ENCODE data around the gene IRS1.
A peak's percentile ranks its signal among the peaks of the same experiment; 100 is the strongest.
"Not testable (repeated sequence)": the region's sequence is repeated elsewhere in the genome, so short reads cannot be mapped to it uniquely, and the experiment has no call there.

The IRS1 gene, protein sequence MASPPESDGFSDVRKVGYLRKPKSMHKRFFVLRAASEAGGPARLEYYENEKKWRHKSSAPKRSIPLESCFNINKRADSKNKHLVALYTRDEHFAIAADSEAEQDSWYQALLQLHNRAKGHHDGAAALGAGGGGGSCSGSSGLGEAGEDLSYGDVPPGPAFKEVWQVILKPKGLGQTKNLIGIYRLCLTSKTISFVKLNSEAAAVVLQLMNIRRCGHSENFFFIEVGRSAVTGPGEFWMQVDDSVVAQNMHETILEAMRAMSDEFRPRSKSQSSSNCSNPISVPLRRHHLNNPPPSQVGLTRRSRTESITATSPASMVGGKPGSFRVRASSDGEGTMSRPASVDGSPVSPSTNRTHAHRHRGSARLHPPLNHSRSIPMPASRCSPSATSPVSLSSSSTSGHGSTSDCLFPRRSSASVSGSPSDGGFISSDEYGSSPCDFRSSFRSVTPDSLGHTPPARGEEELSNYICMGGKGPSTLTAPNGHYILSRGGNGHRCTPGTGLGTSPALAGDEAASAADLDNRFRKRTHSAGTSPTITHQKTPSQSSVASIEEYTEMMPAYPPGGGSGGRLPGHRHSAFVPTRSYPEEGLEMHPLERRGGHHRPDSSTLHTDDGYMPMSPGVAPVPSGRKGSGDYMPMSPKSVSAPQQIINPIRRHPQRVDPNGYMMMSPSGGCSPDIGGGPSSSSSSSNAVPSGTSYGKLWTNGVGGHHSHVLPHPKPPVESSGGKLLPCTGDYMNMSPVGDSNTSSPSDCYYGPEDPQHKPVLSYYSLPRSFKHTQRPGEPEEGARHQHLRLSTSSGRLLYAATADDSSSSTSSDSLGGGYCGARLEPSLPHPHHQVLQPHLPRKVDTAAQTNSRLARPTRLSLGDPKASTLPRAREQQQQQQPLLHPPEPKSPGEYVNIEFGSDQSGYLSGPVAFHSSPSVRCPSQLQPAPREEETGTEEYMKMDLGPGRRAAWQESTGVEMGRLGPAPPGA (N-terminal part only)

GRCh38 chr2:226799211-226799975 is at the start of gene IRS1:
Gene IRS1 (minus strand): TSS chr2:226799820. CDS start chr2:226798738, 1,082 bp downstream.
- Histone ChIP-seq H3K9me3 (ENCODE audit: low read length) (no peaks in the 10 kb centered on the region), H3K27ac (ENCODE audit: low read depth, low read length) (peak within 1 kb of the TSS; percentile 92), H3K36me3 (ENCODE audit: insufficient read depth, low read length) (peaks cover 10% of the 10 kb centered on the region), H3K9ac (ENCODE audit: low read length) (peak within 1 kb of the TSS; percentile 94), H3K27me3 (ENCODE audit: control insufficient read depth in 1 of 2, insufficient read depth in 2 of 2, low read length in 2 of 2) (no peaks in the 10 kb centered on the region), H3K4me1 (ENCODE audit: insufficient read depth, low read length) (peaks cover 31% of the 10 kb centered on the region), H3K4me3 (ENCODE audit: low read depth in 1 of 2, low read length in 2 of 2) (peak within 1 kb of the TSS; percentile 83 to 96)

DNA sequence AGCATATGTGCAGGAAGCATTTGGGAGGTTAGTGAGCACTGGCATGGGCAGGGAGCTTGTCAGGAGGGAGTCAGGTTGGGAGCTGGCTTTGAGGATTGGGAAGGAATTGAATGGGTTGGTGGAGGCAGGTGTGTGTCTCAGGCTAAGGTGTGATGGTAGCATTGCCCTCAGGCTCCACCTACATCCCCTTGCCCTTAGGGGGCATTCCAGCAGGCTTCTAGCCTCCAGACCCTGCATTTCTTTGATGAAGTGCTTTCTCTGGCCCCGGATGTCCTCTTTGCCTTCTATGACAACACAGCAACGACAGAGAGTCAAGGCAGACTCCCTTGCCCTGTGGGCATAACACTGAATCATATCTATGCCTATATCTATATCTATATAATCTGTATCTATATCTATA is 49.7 kb upstream of the IRS1 start:
- Histone ChIP-seq H3K4me1 (ENCODE audit: insufficient read depth, low read length) (peaks cover 6% of the 10 kb centered on the region), H3K27ac (ENCODE audit: low read depth, low read length) (no peak overlapping the region), H3K36me3 (ENCODE audit: insufficient read depth, low read length) (no peaks in the 10 kb centered on the region), H3K9me3 (ENCODE audit: low read length) (no peaks in the 10 kb centered on the region), H3K27me3 (ENCODE audit: control insufficient read depth in 1 of 2, insufficient read depth in 2 of 2, low read length in 2 of 2) (no peaks in the 10 kb centered on the region), H3K4me3 (ENCODE audit: low read depth in 1 of 2, low read length in 2 of 2) (no peak overlapping the region), H3K9ac (ENCODE audit: low read length) (no peak overlapping the region)

DNA sequence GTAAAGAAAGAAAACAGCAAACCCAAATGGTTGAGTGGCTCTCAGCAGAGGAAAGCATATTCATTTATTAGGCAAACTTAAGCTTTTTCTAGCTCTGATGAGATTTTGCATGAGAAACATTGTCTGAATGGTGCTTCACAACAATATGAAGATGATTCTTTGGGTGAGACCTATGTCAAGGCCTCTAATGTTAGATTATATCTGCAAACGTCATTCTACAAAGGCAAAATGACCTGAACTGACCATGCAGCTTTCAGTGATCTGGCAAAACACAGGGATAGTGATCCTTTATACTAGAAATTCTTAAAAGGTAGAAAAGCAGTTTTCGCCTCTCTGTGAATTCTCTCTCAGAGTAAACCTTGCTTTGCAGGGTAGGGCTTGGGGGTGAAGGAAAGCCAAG is 47.9 kb upstream of the IRS1 start:
- H3K9ac ChIP-seq (ENCODE audit: low read length): no peak overlapping the region
- H3K27me3 ChIP-seq (ENCODE audit: control insufficient read depth in 1 of 2, insufficient read depth in 2 of 2, low read length in 2 of 2): no peaks in the 10 kb centered on the region
- H3K4me3 ChIP-seq (ENCODE audit: low read depth in 1 of 2, low read length in 2 of 2): no peak overlapping the region
- H3K4me1 ChIP-seq (ENCODE audit: insufficient read depth, low read length): peaks cover 6% of the 10 kb centered on the region
- no peak overlapping the region for H3K27ac ChIP-seq (ENCODE audit: low read depth, low read length)
- H3K9me3 ChIP-seq (ENCODE audit: low read length): no peaks in the 10 kb centered on the region
- H3K36me3 ChIP-seq (ENCODE audit: insufficient read depth, low read length): no peaks in the 10 kb centered on the region

- Histone ChIP-seq H3K36me3 (ENCODE audit: insufficient read depth, low read length) (no peaks in the 10 kb centered on the region), H3K9me3 (ENCODE audit: low read length) (no peaks in the 10 kb centered on the region), H3K27ac (ENCODE audit: low read depth, low read length) (no peak overlapping the region), H3K27me3 (ENCODE audit: control insufficient read depth in 1 of 2, insufficient read depth in 2 of 2, low read length in 2 of 2) (no peaks in the 10 kb centered on the region), H3K4me3 (ENCODE audit: low read depth in 1 of 2, low read length in 2 of 2) (no peak overlapping the region), H3K9ac (ENCODE audit: low read length) (no peak overlapping the region), H3K4me1 (ENCODE audit: insufficient read depth, low read length) (peaks cover 6% of the 10 kb centered on the region)
Observed at GRCh38 chr2:226847090-226847489, 47.5 kb upstream of the IRS1 start.

- no peaks in the 10 kb centered on the region for H3K27me3 ChIP-seq (ENCODE audit: control insufficient read depth in 1 of 2, insufficient read depth in 2 of 2, low read length in 2 of 2)
- no peaks in the 10 kb centered on the region for H3K9me3 ChIP-seq (ENCODE audit: low read length)
- no peaks in the 10 kb centered on the region for H3K36me3 ChIP-seq (ENCODE audit: insufficient read depth, low read length)
- peaks cover 6% of the 10 kb centered on the region for H3K4me1 ChIP-seq (ENCODE audit: insufficient read depth, low read length)
- H3K27ac ChIP-seq (ENCODE audit: low read depth, low read length): no peak overlapping the region
- H3K9ac ChIP-seq (ENCODE audit: low read length): no peak overlapping the region
- H3K4me3 ChIP-seq (ENCODE audit: low read depth in 1 of 2, low read length in 2 of 2): no peak overlapping the region
Observed at GRCh38 chr2:226845386-226846116, 45.9 kb upstream of the IRS1 start.

- not testable (repeated sequence) for H3K9me3 ChIP-seq (ENCODE audit: low read length); H3K4me1 ChIP-seq (ENCODE audit: insufficient read depth, low read length); H3K9ac ChIP-seq (ENCODE audit: low read length); H3K27me3 ChIP-seq (ENCODE audit: control insufficient read depth in 1 of 2, insufficient read depth in 2 of 2, low read length in 2 of 2); H3K27ac ChIP-seq (ENCODE audit: low read depth, low read length); H3K36me3 ChIP-seq (ENCODE audit: insufficient read depth, low read length); H3K4me3 ChIP-seq (ENCODE audit: low read depth in 1 of 2, low read length in 2 of 2)
Observed at GRCh38 chr2:226843001-226843400, 43.4 kb upstream of the IRS1 start.

DNA sequence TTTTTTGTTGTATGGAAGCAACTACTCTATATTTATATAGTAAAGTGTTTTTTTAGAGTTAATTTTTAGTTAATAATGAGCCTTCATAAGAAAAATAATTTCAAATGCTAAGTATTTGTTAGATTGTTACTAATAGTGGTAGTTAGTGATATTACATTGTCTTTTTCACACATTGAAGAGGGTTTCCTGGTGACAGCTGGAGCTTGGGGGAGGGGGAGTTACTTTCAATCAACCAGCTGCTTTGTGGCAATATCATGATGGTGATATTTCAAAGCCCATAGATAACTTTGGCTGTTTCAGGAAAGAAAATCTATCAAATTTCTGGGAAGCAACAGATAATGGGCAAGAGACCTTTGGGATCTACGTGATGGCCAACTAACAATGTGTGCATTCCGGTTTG is 40.3 kb upstream of the IRS1 start:
- Histone ChIP-seq H3K27me3 (ENCODE audit: control insufficient read depth in 1 of 2, insufficient read depth in 2 of 2, low read length in 2 of 2) (no peaks in the 10 kb centered on the region), H3K4me3 (ENCODE audit: low read depth in 1 of 2, low read length in 2 of 2) (no peak overlapping the region), H3K36me3 (ENCODE audit: insufficient read depth, low read length) (no peaks in the 10 kb centered on the region), H3K9ac (ENCODE audit: low read length) (no peak overlapping the region), H3K9me3 (ENCODE audit: low read length) (no peaks in the 10 kb centered on the region), H3K27ac (ENCODE audit: low read depth, low read length) (no peak overlapping the region), H3K4me1 (ENCODE audit: insufficient read depth, low read length) (peaks cover 15% of the 10 kb centered on the region)

DNA sequence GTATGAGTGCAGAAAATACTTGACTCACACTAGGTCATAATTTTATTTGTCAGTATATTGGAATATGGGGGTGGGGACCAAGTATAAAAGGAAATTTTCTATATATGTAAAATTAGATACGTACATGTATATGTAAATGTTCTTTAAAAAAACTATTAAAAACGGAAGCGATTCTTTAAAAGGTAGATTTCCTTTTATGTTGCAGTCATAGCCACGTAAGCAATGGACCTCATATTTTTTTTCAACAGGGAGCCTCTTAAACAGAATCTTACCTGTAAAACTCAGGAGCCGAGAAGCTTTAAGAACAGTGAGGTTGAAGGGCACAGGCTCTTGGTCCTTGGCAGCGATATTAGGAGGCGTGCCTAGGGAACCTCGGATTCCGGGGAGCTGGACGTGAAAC is 39.5 kb upstream of the IRS1 start:
- no peak overlapping the region for H3K27ac ChIP-seq (ENCODE audit: low read depth, low read length)
- H3K4me1 ChIP-seq (ENCODE audit: insufficient read depth, low read length): peaks cover 15% of the 10 kb centered on the region
- no peak overlapping the region for H3K4me3 ChIP-seq (ENCODE audit: low read depth in 1 of 2, low read length in 2 of 2)
- no peak overlapping the region for H3K9ac ChIP-seq (ENCODE audit: low read length)
- no peaks in the 10 kb centered on the region for H3K27me3 ChIP-seq (ENCODE audit: control insufficient read depth in 1 of 2, insufficient read depth in 2 of 2, low read length in 2 of 2)
- no peaks in the 10 kb centered on the region for H3K9me3 ChIP-seq (ENCODE audit: low read length)
- no peaks in the 10 kb centered on the region for H3K36me3 ChIP-seq (ENCODE audit: insufficient read depth, low read length)

DNA sequence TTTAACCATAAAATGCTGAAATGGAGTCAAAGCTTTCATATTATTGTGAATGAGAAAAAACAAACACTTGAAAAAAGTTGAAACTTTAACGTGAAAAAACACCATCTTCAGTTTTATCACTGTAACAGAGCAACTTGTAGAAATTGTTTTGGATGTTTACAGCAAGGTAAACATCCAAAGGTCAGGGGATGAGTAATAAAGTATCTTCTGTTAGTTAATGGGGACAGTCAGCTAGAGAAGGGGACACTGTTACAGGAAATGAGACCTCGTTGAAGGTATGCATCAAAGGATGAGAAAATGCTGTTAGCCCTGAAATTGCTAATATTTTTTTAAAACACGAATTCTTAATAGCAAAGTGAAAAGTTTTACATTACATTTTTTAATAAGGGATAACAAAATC is 39.1 kb upstream of the IRS1 start:
- H3K4me3 ChIP-seq (ENCODE audit: low read depth in 1 of 2, low read length in 2 of 2): no peak overlapping the region
- no peak overlapping the region for H3K27ac ChIP-seq (ENCODE audit: low read depth, low read length)
- H3K4me1 ChIP-seq (ENCODE audit: insufficient read depth, low read length): peaks cover 15% of the 10 kb centered on the region
- no peaks in the 10 kb centered on the region for H3K27me3 ChIP-seq (ENCODE audit: control insufficient read depth in 1 of 2, insufficient read depth in 2 of 2, low read length in 2 of 2)
- no peak overlapping the region for H3K9ac ChIP-seq (ENCODE audit: low read length)
- no peaks in the 10 kb centered on the region for H3K36me3 ChIP-seq (ENCODE audit: insufficient read depth, low read length)
- no peaks in the 10 kb centered on the region for H3K9me3 ChIP-seq (ENCODE audit: low read length)

DNA sequence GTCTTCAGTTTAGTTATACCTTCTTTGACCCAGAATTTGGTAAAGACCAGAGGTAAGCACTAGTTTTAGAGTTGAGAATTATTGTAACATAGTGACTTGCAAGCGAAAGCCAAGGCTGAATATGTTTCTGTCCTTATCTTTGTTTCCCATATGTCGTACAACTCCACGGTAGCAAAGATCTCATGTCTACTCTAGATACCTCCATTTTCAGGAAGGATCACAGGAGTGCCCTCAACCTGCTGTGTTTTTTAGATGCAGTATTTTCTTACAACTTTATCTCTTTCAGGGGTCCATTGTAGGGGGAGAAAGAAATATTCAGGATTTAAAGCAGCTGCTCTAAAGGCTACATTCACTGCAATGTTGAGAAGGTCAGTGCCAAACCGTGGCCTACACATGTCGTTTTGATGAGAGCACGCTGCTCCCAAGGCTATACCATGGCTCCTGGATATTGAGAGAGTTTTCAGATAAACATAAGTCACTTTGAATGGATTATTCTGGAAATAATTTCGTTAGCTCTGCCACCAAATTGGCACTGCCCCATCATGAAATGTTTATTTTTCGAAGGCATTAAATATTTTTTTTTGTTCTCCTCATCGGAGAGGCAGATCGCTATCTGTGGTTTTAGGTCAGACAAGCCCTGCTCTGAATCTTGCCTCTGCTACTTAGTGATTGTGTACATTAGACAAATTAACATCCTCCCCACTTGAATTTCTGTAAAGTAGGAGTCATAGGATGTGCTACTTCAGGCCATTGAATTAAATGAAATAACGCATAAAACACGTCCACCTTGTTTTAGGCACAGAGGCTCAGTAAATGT is 38.4 kb upstream of the IRS1 start:
- no peaks in the 10 kb centered on the region for H3K27me3 ChIP-seq (ENCODE audit: control insufficient read depth in 1 of 2, insufficient read depth in 2 of 2, low read length in 2 of 2)
- no peaks in the 10 kb centered on the region for H3K9me3 ChIP-seq (ENCODE audit: low read length)
- peaks cover 15% of the 10 kb centered on the region for H3K4me1 ChIP-seq (ENCODE audit: insufficient read depth, low read length)
- no peak overlapping the region for H3K4me3 ChIP-seq (ENCODE audit: low read depth in 1 of 2, low read length in 2 of 2)
- no peak overlapping the region for H3K27ac ChIP-seq (ENCODE audit: low read depth, low read length)
- H3K9ac ChIP-seq (ENCODE audit: low read length): no peak overlapping the region
- no peaks in the 10 kb centered on the region for H3K36me3 ChIP-seq (ENCODE audit: insufficient read depth, low read length)

All from muscle layer of colon (tissue), 2 donors.